IPS-18a (cell line): ENCODE results near the gene MAP1B.
"Not testable (repeated sequence)": the region's sequence is repeated elsewhere in the genome, so short reads cannot be mapped to it uniquely, and the experiment has no call there.

Source experiments
- H3K27ac ChIP-seq: one replicate; pipeline ENCODE4 v1.5.1; 2013; ENCODE audit warnings: low read length
- H3K27me3 ChIP-seq: one replicate; pipeline ENCODE4 v1.6.1; 2013; ENCODE audit warnings: mild to moderate bottlenecking, low read length; ENCODE audit not compliant: control insufficient read depth, insufficient read depth
- H3K36me3 ChIP-seq: one replicate; pipeline ENCODE4 v1.6.1; 2013; ENCODE audit warnings: low read depth, low read length; ENCODE audit not compliant: control insufficient read depth
- H3K4me1 ChIP-seq: one replicate; pipeline ENCODE4 v1.6.1; 2013; ENCODE audit warnings: low read depth, low read length; ENCODE audit not compliant: control insufficient read depth
- H3K4me3 ChIP-seq: one replicate; pipeline ENCODE4 v1.5.1; 2013; ENCODE audit warnings: low read length
- H3K9ac ChIP-seq: one replicate; pipeline ENCODE4 v1.6.1; 2013; ENCODE audit warnings: mild to moderate bottlenecking, low read length, moderate library complexity
- H3K9me3 ChIP-seq: one replicate; pipeline ENCODE4 v1.6.1; 2013; ENCODE audit warnings: low read depth, low read length; ENCODE audit not compliant: control insufficient read depth

MAP1B gene

GRCh38 chr5:72167257-72167656 is 60.0 kb downstream of the MAP1B start:
- Histone ChIP-seq H3K27ac (no peak overlapping the region), H3K9me3 (no peaks in the 10 kb centered on the region), H3K27me3 (no peaks in the 10 kb centered on the region), H3K9ac (peak overlapping the region; percentile 30), H3K36me3 (peaks cover 6% of the 10 kb centered on the region), H3K4me3 (peak overlapping the region; percentile 16), H3K4me1 (peaks cover 52% of the 10 kb centered on the region)

GRCh38 chr5:72167804-72168203 is 60.5 kb downstream of the MAP1B start:
- Histone ChIP-seq H3K4me1 (peaks cover 52% of the 10 kb centered on the region), H3K9me3 (no peaks in the 10 kb centered on the region), H3K27me3 (no peaks in the 10 kb centered on the region), H3K4me3 (no peak overlapping the region), H3K9ac (no peak overlapping the region), H3K27ac (no peak overlapping the region), H3K36me3 (peaks cover 6% of the 10 kb centered on the region)

- Histone ChIP-seq H3K9me3 (no peaks in the 10 kb centered on the region), H3K4me1 (peaks cover 48% of the 10 kb centered on the region), H3K4me3 (no peak overlapping the region), H3K9ac (no peak overlapping the region), H3K36me3 (peaks cover 5% of the 10 kb centered on the region), H3K27ac (no peak overlapping the region), H3K27me3 (no peaks in the 10 kb centered on the region)
Observed at GRCh38 chr5:72170101-72170500, 62.8 kb downstream of the MAP1B start.

- H3K27me3 ChIP-seq, H3K9ac ChIP-seq, H3K36me3 ChIP-seq, H3K4me3 ChIP-seq, H3K27ac ChIP-seq, H3K9me3 ChIP-seq: not testable (repeated sequence)
- H3K4me1 ChIP-seq, result peaks cover 38% of the 10 kb centered on the region
Observed at GRCh38 chr5:72171181-72171580, 63.9 kb downstream of the MAP1B start.

GRCh38 chr5:72171667-72172066 is 64.4 kb downstream of the MAP1B start:
- H3K9ac ChIP-seq, result no peak overlapping the region
- no peak overlapping the region for H3K4me3 ChIP-seq
- no peak overlapping the region for H3K27ac ChIP-seq
- peaks cover 33% of the 10 kb centered on the region for H3K4me1 ChIP-seq
- no peaks in the 10 kb centered on the region for H3K9me3 ChIP-seq
- no peaks in the 10 kb centered on the region for H3K36me3 ChIP-seq
- no peaks in the 10 kb centered on the region for H3K27me3 ChIP-seq

GRCh38 chr5:72172786-72173185 is 65.5 kb downstream of the MAP1B start:
- H3K4me1 ChIP-seq, result peaks cover 22% of the 10 kb centered on the region
- H3K27me3 ChIP-seq, result no peaks in the 10 kb centered on the region
- H3K9me3 ChIP-seq, result no peaks in the 10 kb centered on the region
- H3K4me3 ChIP-seq, result no peak overlapping the region
- H3K9ac ChIP-seq, result no peak overlapping the region
- H3K27ac ChIP-seq, result no peak overlapping the region
- H3K36me3 ChIP-seq, result no peaks in the 10 kb centered on the region

- Histone ChIP-seq H3K9ac (no peak overlapping the region), H3K27ac (no peak overlapping the region), H3K9me3 (no peaks in the 10 kb centered on the region), H3K4me3 (no peak overlapping the region), H3K4me1 (peaks cover 19% of the 10 kb centered on the region), H3K27me3 (no peaks in the 10 kb centered on the region), H3K36me3 (no peaks in the 10 kb centered on the region)
Observed at GRCh38 chr5:72177538-72177937, 70.3 kb downstream of the MAP1B start.

- Histone ChIP-seq H3K4me1 (peaks cover 28% of the 10 kb centered on the region), H3K9ac (peak overlapping the region; percentile 15), H3K9me3 (no peaks in the 10 kb centered on the region), H3K4me3 (no peak overlapping the region), H3K36me3 (peaks cover 5% of the 10 kb centered on the region), H3K27ac (peak overlapping the region; percentile 20), H3K27me3 (no peaks in the 10 kb centered on the region)
Observed at GRCh38 chr5:72179028-72179815, 71.9 kb downstream of the MAP1B start.

- Histone ChIP-seq H3K9ac (no peak overlapping the region), H3K9me3 (no peaks in the 10 kb centered on the region), H3K4me1 (peaks cover 28% of the 10 kb centered on the region)
Observed at GRCh38 chr5:72179816-72180440, 72.7 kb downstream of the MAP1B start.

GRCh38 chr5:72180925-72181324 is 73.7 kb downstream of the MAP1B start:
- Histone ChIP-seq H3K27ac (no peak overlapping the region), H3K36me3 (peaks cover 14% of the 10 kb centered on the region), H3K9me3 (no peaks in the 10 kb centered on the region), H3K27me3 (no peaks in the 10 kb centered on the region), H3K9ac (no peak overlapping the region), H3K4me3 (no peak overlapping the region), H3K4me1 (peaks cover 28% of the 10 kb centered on the region)

More at GRCh38 chr5:72179816-72180440, 72.7 kb downstream of the MAP1B start:
- Histone ChIP-seq H3K27ac (no peak overlapping the region), H3K36me3 (peaks cover 10% of the 10 kb centered on the region), H3K27me3 (no peaks in the 10 kb centered on the region), H3K4me3 (no peak overlapping the region)

GRCh38 chr5:72182686-72183085 is 75.4 kb downstream of the MAP1B start:
- H3K4me3 ChIP-seq, result no peak overlapping the region
- peaks cover 28% of the 10 kb centered on the region for H3K36me3 ChIP-seq
- no peaks in the 10 kb centered on the region for H3K27me3 ChIP-seq
- no peak overlapping the region for H3K9ac ChIP-seq
- H3K4me1 ChIP-seq, result peaks cover 28% of the 10 kb centered on the region
- no peaks in the 10 kb centered on the region for H3K9me3 ChIP-seq
- no peak overlapping the region for H3K27ac ChIP-seq

- H3K27ac ChIP-seq, result no peak overlapping the region
- H3K4me1 ChIP-seq, result peaks cover 28% of the 10 kb centered on the region
- peaks cover 30% of the 10 kb centered on the region for H3K36me3 ChIP-seq
- H3K9me3 ChIP-seq, result no peaks in the 10 kb centered on the region
- no peaks in the 10 kb centered on the region for H3K27me3 ChIP-seq
- no peak overlapping the region for H3K9ac ChIP-seq
- H3K4me3 ChIP-seq, result no peak overlapping the region
Observed at GRCh38 chr5:72183101-72183520, 75.8 kb downstream of the MAP1B start.
